ENCODE results near the gene CRPPA.
"Not testable (repeated sequence)": the region's sequence is repeated elsewhere in the genome, so short reads cannot be mapped to it uniquely, and the experiment has no call there.

CRPPA gene

DNA sequence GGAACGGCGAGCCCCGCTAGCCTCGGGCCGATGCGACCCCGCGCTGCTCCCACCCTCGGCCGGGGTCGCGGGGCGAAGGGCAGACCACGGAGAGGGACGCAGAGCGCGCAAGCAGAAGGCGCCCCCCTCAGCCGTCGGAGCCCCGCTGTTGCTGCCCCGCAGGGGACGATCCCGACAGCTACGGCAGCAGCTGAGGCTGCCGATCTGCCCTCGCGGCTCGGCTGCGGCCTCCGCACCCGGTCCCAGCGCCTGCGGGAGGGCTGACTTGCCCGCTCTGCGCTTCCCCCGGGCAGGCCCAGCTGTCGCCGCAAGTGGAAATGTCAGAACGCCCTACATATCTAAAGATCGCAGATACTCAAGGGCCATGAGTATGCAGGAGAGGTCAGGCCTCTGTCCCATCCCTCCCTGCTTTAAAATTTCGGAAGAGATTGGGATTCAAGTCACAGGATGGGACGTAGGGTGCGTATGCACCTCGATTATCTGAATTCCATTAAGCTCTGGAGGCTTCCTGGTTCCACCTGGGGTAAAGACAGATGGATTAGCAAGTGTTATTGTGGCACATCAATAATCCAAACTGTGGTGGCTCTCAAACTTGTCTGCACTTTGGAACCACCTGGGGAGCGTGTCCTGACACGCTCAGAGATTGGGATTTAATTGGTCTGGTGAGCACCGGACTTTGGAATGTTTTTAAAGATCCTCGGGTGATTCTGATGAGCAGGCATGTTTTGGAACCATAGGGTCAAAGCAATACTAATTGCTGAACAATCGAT, at the start of gene CRPPA:
Gene CRPPA, minus strand, starts transcription at position 206 of the 770 bp plus-strand sequence. CDS start 216 bp downstream, outside the sequence.
- no peak for DNase-seq

DNA sequence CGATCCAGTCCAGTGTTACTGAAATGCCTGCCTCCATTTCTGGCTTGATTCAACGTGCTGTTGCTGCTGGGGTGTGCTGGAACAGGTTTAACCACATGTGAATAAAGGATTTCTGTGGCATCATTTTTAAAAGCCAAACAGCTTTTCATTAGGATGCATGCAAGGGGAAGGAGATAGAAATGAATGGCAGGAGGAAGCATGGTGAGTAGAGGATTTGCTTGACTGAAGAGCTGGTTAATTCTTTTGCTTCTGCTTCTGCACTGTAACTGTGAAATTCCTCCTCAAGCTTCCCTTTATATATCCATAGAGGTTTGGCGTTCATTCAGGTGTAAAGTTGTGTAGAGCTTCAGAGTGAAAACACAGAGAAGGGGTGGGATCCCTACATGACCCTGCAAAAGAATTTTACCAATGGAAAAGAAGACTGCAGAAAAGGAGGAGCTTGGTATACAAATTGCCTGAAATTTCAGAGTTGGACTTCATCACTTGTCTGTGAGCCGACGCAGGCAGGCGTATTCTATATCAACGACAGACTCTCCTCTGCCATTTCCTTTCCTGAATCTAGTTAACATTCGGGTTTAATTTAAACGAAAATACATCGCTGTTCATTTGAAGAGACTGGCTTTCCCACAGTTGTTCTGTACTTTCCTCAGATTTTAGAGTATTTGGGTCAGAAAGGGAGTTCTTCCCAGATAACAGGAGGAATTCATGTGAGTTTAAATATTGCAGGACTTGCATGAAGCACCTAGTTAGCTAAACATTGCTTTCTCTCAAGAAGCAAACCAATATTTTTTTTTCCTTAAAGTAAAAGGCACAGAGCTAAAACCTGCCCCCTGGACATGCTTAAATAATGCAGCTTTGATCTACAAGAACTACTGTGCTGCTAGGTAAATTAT, 44.4 kb upstream of the CRPPA start, which contains the start of gene SOSTDC1:
Gene SOSTDC1, minus strand, starts transcription at position 270 of the 893 bp plus-strand sequence. Its CDS starts 70 bp downstream, at position 200.
- DNase-seq, result no peak

DNA sequence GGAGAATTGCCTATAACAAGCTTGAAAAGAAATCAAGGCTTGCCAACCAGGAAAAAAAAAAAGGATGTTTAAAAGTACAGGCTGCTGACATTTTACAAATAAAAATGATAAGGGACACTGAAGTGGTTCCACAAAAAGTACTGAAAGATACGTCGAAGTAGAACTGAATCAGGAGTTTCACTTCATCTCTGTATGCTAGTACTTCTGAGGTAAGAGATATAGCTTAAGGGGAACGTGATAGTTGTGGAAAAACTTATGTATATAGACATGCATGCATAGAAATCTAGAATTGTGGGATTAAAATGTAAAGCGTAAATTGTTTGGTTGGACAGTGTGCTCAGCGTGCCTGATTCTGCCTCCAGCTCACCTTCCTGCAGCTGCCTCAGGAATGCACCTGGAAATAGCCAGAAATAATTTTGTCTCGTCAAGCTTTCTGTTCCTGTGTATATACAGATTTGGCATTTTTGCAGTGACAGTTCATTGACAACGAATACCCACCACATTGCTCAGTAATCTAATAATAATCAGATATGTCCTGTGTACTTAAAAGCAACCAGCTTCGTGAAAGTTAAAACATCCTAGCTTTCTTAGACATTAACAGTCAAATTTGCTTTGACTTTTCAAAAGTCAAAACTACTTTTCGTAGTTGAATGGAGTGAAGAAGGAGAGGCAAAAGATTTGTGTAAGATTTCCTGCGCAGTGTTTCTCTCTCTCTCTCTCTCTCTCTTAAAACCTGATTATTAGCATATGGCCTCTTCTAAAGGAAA, 42.8 kb upstream of the CRPPA start:
- DNase-seq, result no peak

DNA sequence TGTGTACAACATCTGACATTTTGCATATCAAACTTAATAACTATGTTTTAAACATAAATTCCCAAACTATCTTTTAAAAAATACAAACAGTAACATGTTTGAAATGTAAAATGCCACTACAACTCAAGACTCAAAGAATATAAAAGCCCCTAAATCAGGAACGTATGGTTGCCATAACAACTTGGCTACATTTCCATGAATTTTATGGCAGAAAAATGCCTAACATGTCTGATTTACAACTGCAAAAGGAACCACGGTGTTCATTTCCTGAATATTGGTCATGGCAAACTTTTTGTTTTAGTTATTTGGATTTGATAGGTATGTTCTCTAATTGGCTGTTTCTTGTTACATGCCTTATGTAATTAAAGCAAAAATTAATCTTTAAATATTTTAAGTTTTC, 42.2 kb upstream of the CRPPA start:
- DNase-seq, result no peak

DNA sequence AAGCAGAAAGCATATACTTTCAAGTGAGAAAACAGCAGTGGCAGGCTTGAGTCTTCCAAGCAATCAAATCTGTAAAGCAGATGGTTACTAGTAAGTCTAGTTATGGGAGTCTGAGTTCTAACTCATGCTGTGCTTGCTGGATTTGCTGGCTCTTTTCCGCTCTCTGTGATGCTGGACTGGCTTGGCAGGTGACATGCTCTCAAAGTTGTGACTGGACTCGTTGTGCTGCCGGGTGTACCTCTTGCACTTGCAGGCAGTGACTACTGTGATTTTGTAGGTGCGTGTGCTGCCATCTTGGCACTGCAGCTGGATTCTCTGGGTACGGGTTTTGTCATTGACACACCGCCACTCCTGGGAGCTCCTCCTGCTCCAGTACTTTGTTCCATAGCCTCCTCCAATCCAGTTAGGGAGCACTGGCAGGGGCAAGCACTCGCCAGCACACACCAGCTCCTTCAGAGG, 41.1 kb upstream of the CRPPA start:
- DNase-seq, result no peak

DNA sequence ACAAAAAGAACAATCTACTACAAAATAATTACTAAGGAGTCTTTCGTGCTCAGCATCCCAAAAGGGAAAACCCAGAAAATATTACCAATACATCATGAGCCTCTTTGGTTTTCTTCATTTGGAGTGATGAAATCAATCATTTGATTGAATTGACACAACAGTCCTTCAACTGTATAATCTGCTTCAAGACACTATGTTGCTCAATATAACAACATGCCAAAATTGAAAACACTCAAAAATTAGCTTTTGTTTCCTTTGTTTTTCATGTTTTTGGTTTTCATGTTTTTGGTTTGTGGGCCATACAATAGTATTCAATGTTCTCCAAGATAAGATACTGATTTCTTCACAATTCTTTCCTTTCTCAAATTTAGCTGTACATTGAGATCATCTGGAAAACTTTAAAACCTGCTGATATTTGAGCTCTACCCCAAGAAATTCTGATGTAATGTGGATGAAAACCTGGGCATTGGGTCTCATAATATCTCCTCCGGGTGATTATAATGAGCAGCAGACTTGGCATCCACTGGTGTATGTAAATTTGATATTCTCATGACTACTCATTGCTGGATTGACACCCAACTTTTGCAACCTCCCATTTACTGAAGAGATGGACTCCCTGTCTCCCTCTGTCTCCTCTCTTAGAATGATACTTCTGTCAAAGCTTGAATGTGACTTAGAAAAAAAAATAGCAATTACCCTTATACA, 39.6 kb upstream of the CRPPA start:
- no peak for DNase-seq

DNA sequence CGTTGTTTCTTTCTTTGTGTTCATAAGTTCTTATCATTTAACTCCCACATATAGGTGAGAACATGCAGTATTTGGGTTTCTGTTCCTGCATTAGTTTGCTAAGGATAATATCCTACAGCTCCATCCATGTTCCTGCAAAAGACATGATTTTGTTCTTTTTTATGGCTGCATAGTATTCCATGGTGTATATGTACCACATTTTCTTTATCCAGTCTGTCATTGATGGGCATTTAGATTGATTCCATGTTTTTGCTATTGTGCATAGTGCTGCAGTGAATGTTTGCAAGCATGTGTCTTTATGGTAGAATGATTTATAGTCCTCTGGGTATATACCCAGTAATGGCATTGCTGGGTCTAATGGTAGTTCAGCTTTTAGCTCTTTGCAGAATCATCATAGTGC, 35.0 kb upstream of the CRPPA start:
- DNase-seq, result not testable (repeated sequence)

DNA sequence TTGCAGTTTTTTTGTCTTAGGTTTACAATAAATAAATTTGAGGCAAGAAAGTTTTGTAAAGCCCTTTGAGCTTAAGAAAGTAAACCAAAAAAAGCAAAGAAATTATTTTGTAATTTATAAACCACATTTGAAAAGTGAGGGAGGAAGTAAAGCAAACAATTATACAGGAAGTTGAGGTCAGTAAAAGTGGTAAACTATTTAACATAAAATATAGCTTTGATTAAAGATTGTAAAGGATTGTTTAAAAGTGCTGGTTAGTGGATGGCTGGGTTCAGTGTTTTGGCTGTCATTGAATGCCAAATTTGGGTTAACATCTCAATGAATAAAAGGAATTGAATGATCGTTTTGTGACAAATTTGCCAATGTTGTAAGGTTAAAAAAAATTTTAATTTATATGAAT, 34.3 kb upstream of the CRPPA start:
- DNase-seq, result no peak

DNA sequence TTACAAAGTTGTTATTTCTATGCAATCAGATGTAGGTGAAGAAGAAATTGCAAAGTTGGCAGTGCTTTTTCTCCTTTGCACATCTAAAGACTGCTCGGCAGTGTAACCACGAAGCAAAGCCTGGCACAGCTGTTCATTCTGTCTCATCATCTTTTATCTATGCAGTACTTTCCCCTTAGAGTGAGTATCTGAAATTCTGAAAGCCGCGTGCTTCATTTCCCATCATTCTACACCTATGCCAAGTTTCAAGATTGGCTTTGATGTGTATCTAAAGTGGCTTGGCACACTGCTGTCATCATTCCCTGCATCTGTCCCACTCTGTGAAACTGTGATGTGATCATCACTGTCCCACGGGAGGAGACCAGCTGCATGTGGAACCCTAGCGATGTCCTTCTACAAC, 29.0 kb upstream of the CRPPA start:
- DNase-seq, result no peak

DNA sequence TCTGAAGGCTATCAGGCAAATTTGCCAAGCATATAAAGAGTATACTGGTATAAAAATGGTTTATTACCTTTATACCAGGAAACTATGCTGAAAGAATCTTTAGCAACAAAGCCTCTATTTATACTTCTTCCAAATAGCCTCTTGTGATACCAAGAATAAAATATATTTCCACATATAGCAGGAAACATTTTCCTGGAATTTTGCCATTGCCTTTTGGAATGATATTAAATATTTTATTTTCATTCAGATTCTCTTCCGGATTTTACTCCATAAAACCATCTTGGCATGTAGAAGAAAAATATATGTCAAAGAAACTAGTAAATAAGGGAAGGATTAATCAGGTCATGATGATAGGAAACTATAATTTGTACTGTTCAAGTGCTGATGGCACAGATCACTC, 26.5 kb upstream of the CRPPA start:
- DNase-seq, result no peak

DNA sequence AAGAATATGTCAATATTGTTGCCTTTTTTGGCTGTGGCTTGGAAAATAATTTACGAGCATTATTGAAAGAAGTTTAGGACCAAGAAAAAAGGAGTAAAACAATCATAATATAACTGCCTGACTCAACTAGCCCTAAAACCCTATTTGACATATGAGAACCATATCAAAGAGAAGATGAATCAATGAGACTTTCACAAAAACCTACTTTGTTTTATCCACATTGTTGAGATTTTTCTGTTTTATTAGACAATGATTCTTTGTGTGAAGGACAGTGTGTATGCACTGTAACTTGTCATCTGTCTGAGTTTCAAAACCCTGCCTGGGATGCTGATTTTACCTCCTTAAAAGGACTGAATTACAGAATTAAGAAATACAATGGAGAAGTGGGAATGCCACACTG, 25.2 kb upstream of the CRPPA start:
- no peak for DNase-seq

DNA sequence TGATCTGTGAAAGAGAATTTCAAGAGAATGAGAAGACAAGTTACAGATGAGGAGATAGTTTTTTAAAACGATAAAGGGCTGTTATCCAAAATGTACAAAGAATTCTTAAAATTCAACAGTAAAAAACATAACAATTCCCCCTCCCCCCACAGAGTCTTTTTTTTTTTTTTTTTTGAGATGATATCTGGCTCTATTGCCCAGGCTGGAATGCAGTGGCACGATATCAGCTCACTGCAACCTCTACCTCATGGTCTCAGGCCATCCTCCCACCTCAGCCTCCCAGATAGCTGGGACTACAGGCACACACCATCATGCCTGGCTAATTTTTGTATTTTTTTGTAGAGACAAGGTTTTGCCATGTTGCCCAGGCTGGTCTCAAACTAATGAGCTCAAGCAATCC, 22.5 kb upstream of the CRPPA start:
- not testable (repeated sequence) for DNase-seq

DNA sequence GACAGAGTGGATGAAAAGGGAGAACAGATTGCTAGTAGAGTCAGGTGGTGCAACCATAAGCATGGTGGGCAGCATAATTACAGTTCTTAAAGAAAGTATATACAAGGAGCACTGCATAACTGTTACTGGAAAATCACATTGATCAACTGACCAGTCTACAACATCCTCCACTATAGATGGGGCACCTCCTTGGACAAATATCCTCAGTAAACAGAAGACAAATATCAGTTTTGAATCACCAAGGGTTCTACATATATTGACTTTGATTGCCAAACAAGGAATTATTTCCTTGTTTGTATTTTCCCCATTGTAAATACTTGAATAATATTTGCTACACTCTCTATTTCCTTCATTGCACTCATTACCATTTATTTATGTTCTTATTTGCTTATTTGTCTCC, 17.6 kb upstream of the CRPPA start:
- DNase-seq, result no peak

DNA sequence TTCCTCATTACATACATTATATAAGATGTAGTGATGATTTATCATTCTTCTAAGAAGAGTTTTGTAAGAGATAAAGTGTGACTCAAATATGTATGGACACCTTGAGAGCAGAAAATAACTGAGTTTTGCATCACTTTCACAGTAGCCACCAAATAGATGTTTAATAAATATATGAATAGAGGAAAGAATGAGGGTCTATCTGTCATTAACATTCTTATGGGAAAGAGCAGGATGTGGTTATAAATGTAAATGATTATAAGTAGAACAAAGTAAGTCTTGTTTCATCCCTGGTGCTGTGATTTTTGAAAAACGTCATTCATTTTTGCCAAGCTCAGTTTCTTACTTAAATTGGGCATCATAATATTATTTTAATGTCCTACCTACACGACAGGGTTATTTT, 15.0 kb upstream of the CRPPA start:
- no peak for DNase-seq

DNA sequence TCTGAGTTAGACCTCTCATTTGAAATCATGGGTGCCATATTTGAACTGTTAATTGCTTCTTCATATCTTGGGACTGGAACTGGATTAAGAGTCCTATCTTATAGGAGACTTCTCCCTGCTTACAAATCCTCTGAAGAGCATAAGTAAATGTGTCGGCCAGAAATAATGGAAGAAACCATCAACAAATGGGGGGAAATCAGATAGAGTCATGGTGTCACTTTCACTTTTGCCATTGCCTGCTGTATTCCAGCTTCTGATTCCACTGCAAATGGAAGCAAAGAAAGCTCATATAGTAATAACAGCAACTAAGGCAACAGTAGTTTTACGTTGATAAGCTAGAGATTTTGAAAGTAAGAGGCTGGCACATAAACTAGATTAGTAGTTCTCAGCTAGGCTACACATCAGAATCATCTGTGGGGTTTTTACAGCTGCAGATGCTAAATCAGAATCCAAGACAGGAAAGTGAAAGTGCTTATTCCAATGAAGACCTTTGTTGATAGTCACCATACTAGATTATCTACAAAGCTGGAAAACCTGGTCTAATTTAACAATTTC, 12.3 kb upstream of the CRPPA start:
- DNase-seq, result no peak

DNA sequence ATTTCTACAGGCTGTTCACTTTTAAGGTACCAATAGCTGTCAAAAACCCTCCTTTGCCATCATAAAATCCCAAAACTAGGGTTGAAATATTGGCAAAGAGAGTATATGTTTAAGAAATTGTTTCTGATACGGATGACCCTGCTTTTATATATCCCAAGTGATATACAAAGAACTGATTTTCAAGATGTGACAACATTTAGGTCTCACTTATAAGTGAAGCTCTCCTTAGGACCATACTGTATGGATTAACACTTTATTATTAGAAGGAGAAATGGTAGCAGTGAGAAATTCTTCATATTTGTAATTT, 11.0 kb upstream of the CRPPA start:
- DNase-seq, result no peak

DNA sequence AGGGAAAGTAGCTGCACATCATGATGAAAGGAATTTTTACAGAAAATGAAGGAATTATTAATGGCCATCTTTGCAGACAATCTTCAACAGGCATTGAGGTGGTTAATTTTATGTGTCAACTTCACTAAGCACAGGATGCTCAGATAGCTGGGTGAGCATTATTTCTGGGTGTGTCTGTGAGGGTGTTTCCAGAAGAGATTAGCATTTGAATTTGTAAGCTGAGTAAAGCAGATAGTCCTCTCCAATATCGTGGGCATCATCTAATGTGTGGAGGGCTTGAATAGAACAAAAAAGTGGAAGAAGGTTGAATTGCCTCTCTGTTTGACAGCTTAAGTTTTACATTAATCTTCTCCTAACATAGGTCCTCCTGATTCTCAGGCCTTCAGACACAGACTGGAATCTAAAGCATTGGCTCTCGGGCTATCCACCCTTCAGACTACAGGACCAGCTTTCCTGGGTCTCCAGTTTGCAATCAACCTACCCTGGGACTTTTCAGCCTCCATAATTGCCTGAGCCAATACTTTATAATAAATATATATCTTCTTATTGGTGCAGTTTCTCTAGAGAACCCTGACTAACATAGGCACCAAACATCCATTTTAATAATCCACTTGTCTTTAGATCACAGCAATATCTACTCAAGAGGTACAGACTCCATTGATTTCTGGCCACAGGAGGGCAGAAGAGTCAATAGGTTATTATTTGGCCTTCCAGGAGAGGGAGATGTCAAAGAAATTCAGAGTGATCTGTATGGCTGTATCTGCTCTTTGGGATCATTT, 10.5 kb upstream of the CRPPA start:
- DNase-seq, result no peak

DNA sequence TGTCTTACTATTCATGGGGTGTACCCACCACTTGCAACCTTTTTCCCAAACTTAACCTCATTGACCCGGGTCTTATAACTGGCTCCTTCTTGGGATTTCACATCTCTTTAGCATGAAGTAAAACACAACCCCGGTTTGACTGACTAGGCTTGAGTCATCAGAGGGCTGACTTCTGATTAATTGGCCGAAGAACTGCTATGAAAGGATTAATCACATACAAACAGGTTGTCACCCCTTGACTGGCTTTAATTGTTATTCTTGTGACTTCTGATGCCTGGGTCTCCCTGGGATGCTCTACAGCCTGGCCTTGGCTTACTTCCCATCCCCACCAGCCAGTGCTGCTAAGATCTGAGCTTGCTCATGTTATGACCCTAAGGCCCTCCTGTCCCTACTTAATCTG, 8.8 kb upstream of the CRPPA start:
- DNase-seq, result no peak

DNA sequence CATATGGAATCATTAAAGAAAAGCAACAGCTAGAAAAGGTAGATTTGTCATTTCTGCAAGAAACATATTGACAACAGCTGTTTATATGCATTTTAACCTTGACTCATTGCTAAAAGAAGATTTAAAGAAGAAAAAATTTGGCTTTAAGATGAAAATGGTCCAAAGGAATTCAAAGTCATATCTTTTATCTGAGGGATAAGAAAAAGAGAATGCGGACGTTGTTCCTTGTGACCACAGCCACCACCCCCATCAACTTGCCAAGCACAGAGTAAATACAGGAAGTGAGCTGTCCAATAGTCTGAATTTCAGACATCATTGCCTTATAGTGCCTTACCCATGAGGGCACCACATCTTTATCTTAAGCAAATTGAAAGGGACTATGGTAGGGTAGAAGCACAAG, 7.3 kb upstream of the CRPPA start:
- DNase-seq, result no peak

DNA sequence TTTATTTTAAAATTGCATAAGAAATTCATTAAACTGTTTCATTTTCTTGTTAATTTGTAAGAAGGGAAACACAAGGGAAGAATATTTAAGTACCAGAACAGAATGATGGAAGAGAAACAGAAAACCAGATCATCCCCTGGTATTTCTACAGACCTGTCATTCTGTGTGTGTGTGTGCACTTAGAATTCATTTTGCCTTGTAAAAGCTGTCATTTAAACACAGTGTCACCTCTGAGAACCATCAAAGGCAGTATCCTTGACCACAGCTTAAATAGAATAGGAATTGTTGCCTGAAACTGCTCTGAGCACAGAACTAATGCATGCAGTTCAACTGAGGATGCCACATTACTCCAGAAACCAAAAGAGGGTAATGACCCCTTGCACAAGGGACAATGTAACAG, 6.8 kb upstream of the CRPPA start:
- no peak for DNase-seq

DNA sequence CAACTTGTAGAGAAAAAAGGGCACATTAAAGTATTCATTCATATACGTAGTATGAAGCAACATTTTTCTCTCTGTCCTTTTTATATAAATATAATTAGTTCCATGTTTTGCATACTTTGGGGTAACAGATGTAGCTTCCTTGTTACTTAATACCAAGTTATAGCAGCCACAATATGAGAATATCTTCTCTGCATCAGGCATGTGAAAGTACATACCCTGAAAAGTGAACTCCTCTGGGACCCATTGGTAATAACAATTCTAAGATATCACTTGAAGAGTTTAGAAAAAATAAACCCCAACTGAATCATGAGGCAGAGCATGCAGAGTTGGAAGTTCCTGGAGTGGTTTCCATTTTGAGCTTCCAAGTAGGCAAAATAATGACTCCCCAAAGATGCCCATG, 2.4 kb upstream of the CRPPA start:
- DNase-seq, result no peak

DNA sequence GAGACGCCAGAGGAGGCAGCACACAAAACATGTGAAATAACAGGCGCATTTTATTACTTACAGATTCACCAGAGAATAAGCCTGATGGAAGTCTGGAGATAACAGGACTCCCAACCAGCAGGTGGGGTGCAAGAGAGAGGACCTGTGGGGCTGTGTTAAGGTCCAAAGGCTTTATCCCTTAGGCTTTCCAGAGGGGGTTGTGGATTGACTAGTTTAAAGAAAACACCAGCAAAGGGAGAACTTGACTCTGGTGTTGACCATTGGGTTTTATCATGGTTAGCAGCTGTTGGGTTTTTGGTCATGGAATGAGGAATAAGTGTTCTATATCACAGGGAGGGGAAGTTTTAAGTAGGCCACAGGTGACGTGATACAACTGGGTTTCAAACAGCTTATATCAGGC, 1.6 kb upstream of the CRPPA start:
- no peak for DNase-seq

Measured in NCI-H1436 treated with DMSO at 0.1 percent for 48 hours (cell line).